ENCODE data around the gene SPTLC1.

Gene SPTLC1

DNA sequence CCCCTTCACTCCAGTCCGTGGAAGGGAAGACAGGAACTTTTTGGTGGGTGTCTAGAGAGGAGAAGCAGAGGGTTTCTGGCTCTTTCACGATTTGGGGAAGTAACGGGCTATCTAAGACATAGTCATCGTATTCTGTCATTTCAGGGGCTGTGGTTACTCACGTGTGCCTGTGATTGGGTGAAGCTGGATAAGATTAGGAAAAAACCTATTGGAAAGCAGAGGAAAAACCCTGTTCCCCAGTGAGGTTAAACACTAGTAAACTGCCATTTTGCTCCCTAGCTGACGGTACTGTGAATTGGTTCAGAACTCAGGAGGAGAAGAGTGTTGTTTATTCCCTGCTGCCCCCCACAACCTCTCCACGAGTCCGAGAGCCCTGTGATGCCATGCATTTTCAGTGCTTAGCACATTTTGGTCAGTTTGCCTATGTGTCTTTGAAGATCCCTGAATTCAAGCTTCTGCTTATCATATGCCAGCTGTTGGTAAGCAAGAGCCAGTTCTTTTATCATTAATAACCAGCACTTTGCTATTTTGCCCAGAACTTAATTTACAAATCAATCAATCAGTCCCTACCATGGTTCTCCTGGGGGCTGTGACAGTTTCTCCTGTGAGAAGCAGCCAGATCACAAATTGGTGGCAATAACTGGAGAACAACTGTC is 120.1 kb downstream of the SPTLC1 start:
- Histone ChIP-seq H3K4me3 (no peak overlapping the region), H3K27ac (no peak overlapping the region)

DNA sequence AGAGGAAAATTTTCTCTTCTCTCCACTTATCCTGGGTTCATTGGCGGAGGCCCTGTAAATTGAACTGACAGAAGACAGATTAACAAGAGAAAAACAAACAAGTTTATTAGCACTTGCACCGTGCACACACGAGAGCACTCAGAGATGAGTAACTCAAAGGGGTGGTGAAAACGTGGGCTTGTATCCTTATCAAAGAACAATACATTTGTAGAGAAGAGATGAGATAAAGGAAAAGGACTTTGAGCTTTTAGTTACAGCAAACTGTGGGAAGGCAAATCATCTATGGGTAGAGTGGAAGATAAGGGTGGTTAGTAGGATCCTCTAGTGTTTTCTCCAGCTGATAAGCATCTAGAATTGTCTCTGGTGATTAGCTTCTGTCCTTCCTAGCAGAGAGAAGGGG is 120.8 kb downstream of the SPTLC1 start:
- no peak overlapping the region for H3K27ac ChIP-seq
- no peak overlapping the region for H3K4me3 ChIP-seq

DNA sequence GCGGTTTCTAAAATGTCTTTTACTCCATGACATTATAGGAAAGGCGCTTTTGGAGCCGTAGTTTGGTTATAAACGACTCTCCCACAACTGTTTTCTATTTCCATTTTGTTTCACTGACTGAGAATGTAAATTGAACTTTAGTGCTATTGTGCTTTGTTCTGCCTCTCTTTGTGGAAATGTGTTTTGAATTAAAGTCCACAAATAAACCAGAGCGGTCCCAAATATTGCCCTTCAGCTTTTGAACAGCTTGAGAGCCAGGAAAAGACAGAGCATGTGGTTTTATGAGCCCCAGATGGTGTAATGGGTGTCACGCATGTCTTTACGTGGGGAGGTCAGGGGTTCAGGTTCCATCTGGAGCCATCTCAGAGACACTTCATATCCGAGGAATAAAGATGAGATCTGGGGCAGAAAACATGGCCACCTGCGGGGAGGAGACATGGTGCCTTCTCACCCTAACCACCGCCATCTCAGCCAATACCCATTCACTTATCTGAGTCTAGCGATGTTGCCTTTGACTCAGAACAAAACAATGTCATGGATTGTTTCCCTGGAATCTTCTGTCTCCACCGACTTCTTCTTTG is 122.7 kb downstream of the SPTLC1 start:
- Histone ChIP-seq H3K27ac (peak overlapping the region in 12 of 21 experiments; percentile 27 to 78 (median 68)), H3K4me3 (no peak overlapping the region)

DNA sequence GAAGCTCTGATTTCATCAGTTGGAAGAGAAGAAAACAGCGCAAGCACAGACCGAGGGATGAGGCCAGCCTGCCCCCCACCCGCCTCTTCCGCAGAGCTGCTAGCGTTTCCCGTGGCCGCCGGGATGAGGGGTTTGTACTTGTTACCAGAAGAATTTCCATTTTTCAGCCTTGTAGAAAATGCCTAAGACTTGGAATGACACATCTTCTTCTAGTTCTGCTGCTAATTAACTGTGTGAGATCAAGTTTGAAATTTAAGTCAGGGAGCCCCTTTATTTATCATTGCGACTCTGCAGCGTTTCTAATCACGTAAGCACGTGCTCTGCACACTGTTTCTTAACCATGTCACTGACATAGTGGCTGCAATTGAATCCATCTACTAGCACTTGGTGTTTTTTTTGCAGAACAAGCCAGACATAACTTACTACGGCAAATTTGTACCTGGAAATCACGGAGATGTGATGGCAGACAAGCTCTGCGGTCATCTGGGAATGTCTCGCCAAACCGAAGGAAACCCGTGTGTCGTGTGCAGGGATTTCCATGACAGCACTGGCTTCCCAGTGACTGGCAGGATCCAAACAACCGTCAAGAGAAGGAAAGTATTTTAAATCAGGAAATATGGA is 123.4 kb downstream of the SPTLC1 start:
- peak overlapping the region in 16 of 21 experiments; percentile 16 to 83 (median 66) for H3K27ac ChIP-seq
- H3K4me3 ChIP-seq, result no peak overlapping the region

DNA sequence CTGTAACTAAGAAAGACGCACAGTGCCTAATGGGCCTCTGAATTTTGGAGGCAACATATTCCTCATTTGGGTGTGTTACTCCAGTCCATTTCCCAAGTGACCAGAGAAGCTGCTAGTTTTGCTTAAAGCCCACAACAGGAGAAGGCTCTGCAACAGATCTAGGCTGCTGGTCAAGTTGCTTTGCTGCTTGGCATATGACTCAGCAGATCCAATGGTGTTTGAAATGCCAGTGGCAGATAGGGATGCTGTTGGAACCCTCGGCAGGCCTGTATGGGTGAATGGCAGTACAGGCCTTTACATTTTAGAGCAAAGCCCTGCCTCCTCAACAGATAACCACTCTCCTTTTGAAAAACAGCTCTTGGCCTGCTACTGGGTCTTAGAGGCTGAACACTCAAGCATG is 129.0 kb downstream of the SPTLC1 start:
- Histone ChIP-seq H3K4me3 (no peak overlapping the region), H3K27ac (no peak overlapping the region)

DNA sequence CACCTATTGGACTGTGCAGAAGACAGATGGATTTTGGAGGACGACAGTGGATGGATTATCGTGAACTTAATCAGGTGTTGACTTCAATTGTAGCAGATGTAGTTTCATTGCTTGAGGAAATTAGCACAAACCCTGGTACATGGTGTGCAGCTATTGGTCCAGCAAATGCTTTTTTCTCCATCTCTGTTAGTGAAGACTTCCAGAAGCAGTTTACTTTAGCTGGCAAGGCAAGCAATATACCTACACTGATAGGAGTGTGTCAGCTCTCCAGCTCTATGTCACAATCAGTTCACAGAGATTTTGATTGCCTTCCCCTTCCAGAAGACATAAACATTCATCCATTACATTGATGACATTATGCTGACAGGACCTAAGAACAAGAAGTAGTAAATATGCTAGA is 129.5 kb downstream of the SPTLC1 start:
- Histone ChIP-seq H3K27ac (no peak overlapping the region), H3K4me3 (no peak overlapping the region)
